Panc1 (cell line): ENCODE results near the gene WDHD1. TPM values are rescaled to one million over a fixed set of nuclear protein-coding genes. Genes with fewer than 3 reads are reported as not detected.
"Not testable (repeated sequence)": the region's sequence is repeated elsewhere in the genome, so short reads cannot be mapped to it uniquely, and the experiment has no call there.

Experiments used
- ATAC-seq: fragments of 200-7000 bp; cut with Tn5 transposase; 2 replicates; pipeline ENCODE4 v1.9.1; 2020; ENCODE audit warnings: mild to moderate bottlenecking, moderate library complexity
- BruUV-seq: library from RNA; stranded (reverse); fragments of 400-500 nt; replicated peaks from 2 replicates; lab custom pipeline; 2021; lab: Mats Ljungman, UMichigan
- CTCF ChIA-PET: fragments of 300-600 bp; sonication (Branson Sonifier 250); formaldehyde crosslinking; loops from one replicate; lab custom pipeline; 2022; ENCODE audit warnings: antibody characterized with exemption; lab: Charles Lee
- POLR2A ChIA-PET: fragments of 300-600 bp; sonication (Branson Sonifier 250); formaldehyde crosslinking; loops from one replicate; lab custom pipeline; 2022; ENCODE audit warnings: antibody characterized with exemption; lab: Charles Lee
- DNase-seq: peaks from one replicate; pipeline ENCODE4 v3.0.0-alpha.2; 2010; ENCODE audit warnings: low read depth, low spot score
- H3K27ac ChIP-seq: 2 replicates; pipeline ENCODE4 v1.5.1; 2011; ENCODE audit warnings: mild to moderate bottlenecking, low read length, inconsistent platforms
- H3K27me3 ChIP-seq: fragments of 200-500 bp; sonication (Bioruptor generic); 2 replicates; pipeline ENCODE4 v1.6.0; 2014; ENCODE audit warnings: low read length, inconsistent platforms; ENCODE audit not compliant: control insufficient read depth, insufficient read depth
- H3K36me3 ChIP-seq: fragments of 200-500 bp; sonication (Bioruptor generic); 2 replicates; pipeline ENCODE4 v1.5.1; 2014; ENCODE audit warnings: inconsistent platforms, mild to moderate bottlenecking, low read length, moderate library complexity; ENCODE audit not compliant: control insufficient read depth, insufficient read depth
- H3K4me1 ChIP-seq: 2 replicates; pipeline ENCODE4 v1.5.1; 2011; ENCODE audit warnings: inconsistent platforms, mild to moderate bottlenecking, low read length, moderate library complexity; ENCODE audit not compliant: control insufficient read depth, insufficient read depth
- H3K4me3 ChIP-seq, 2 experiments: 2 replicates each; pipeline ENCODE4 v1.5.1; 2011 to 2012; ENCODE audit warnings: low read depth in 2 of 2, low read length in 2 of 2, mild to moderate bottlenecking in 2 of 2, inconsistent platforms in 1 of 2, moderate library complexity in 1 of 2
- H3K9me3 ChIP-seq: fragments of 200-500 bp; sonication (Bioruptor generic); 2 replicates; pipeline ENCODE4 v1.5.1; 2014; ENCODE audit warnings: low read depth, mild to moderate bottlenecking, inconsistent platforms, low read length, moderate library complexity; ENCODE audit not compliant: control insufficient read depth, insufficient read depth
- POLR2AphosphoS5 ChIP-seq: IDR thresholded peaks from 2 replicates; pipeline ENCODE4 v1.6.1; 2012; ENCODE audit warnings: mild to moderate bottlenecking, low read depth, low read length, moderate library complexity
- SIN3A ChIP-seq: IDR thresholded peaks from 2 replicates; pipeline ENCODE4 v1.6.1; 2012; ENCODE audit warnings: low read depth, mild to moderate bottlenecking, low read length, moderate library complexity, borderline replicate concordance; ENCODE audit not compliant: insufficient read depth
- TCF7L2 ChIP-seq: IDR thresholded peaks from 2 replicates; pipeline ENCODE4 v1.6.1; 2011; ENCODE audit warnings: mild to moderate bottlenecking, low read depth, low read length, inconsistent platforms
- in situ Hi-C: cut with HindIII; loops from 2 replicates; pipeline ENCODE4 v1.10.0; 2016; ENCODE audit warnings: low sequenced_read_pairs, low pct_unique_long_range_greater_than_20kb
- intact Hi-C: fragments of 100-400 bp; cut with micrococcal nuclease; formaldehyde crosslinking; loops from one replicate; pipeline ENCODE4 v1.10.0; 2022; ENCODE audit not compliant: unreplicated experiment
- total RNA-seq: library from RNA; stranded (reverse); gene quantifications from one replicate; pipeline ENCODE4 v1.2.1, GENCODE V29; 2021; ENCODE audit not compliant: unreplicated experiment
- TF ChIP-seq, protein P1 (sequence below): fragments of 450-650 bp; IDR thresholded peaks from 2 replicates; pipeline ENCODE4 v1.5.1; 2017; ENCODE audit warnings: mild to moderate bottlenecking
- TF ChIP-seq, protein P2 (sequence below), 2 experiments: IDR thresholded peaks; 2 replicates each; pipeline ENCODE4 v1.6.1; 2011 to 2012; ENCODE audit warnings: low read depth in 2 of 2, control low read depth in 1 of 2, low read length in 1 of 2, mild to moderate bottlenecking in 1 of 2, moderate library complexity in 1 of 2; ENCODE audit not compliant: insufficient read depth in 1 of 2

WDHD1 gene
- total RNA-seq, 1 experiment from 2014 or later, result 21.7 TPM

DNA sequence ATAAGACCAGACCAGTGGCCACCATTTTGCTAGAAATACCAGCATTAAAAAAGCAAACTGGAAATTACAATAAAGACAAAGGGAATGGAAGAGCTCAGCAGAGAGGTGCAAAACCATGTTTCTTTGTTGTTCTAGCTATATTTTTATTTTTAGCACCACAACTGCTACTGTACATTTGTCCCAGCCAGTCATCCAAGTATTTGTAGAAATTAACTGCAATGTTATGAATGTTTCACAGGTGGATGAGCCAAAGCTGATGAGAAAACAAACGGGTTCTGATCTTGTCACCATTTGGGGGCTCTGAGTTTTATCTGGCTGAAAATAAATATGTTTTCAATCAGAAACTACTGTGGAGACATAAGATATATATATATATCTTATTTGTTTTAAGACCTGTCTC, 99.3 kb downstream of the WDHD1 start:
- Histone ChIP-seq H3K36me3 (no peaks in the 10 kb centered on the region), H3K9me3 (no peaks in the 10 kb centered on the region), H3K27me3 (no peaks in the 10 kb centered on the region), H3K4me1 (no peaks in the 10 kb centered on the region), H3K27ac (no peak overlapping the region), H3K4me3 (no peak overlapping the region)
- POLR2A ChIA-PET, result no interaction called here
- TF ChIP-seq, protein P1, sequence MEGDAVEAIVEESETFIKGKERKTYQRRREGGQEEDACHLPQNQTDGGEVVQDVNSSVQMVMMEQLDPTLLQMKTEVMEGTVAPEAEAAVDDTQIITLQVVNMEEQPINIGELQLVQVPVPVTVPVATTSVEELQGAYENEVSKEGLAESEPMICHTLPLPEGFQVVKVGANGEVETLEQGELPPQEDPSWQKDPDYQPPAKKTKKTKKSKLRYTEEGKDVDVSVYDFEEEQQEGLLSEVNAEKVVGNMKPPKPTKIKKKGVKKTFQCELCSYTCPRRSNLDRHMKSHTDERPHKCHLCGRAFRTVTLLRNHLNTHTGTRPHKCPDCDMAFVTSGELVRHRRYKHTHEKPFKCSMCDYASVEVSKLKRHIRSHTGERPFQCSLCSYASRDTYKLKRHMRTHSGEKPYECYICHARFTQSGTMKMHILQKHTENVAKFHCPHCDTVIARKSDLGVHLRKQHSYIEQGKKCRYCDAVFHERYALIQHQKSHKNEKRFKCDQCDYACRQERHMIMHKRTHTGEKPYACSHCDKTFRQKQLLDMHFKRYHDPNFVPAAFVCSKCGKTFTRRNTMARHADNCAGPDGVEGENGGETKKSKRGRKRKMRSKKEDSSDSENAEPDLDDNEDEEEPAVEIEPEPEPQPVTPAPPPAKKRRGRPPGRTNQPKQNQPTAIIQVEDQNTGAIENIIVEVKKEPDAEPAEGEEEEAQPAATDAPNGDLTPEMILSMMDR, result no peak
- TF ChIP-seq, protein P2, sequence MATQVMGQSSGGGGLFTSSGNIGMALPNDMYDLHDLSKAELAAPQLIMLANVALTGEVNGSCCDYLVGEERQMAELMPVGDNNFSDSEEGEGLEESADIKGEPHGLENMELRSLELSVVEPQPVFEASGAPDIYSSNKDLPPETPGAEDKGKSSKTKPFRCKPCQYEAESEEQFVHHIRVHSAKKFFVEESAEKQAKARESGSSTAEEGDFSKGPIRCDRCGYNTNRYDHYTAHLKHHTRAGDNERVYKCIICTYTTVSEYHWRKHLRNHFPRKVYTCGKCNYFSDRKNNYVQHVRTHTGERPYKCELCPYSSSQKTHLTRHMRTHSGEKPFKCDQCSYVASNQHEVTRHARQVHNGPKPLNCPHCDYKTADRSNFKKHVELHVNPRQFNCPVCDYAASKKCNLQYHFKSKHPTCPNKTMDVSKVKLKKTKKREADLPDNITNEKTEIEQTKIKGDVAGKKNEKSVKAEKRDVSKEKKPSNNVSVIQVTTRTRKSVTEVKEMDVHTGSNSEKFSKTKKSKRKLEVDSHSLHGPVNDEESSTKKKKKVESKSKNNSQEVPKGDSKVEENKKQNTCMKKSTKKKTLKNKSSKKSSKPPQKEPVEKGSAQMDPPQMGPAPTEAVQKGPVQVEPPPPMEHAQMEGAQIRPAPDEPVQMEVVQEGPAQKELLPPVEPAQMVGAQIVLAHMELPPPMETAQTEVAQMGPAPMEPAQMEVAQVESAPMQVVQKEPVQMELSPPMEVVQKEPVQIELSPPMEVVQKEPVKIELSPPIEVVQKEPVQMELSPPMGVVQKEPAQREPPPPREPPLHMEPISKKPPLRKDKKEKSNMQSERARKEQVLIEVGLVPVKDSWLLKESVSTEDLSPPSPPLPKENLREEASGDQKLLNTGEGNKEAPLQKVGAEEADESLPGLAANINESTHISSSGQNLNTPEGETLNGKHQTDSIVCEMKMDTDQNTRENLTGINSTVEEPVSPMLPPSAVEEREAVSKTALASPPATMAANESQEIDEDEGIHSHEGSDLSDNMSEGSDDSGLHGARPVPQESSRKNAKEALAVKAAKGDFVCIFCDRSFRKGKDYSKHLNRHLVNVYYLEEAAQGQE (IDR thresholded peaks at IDR 0.05; ENCODE audit: insufficient read depth in 1 of 2, low read depth in 2 of 2, low read length in 1 of 2), result no peak
- CTCF ChIA-PET, result no interaction called here
- ATAC-seq, result no peak
- no TSS peak for BruUV-seq
- intact Hi-C loops, result no loop called here
- in situ Hi-C loops, result no loop called here
- no peak for DNase-seq

GRCh38 chr14:54926570-54926969, 100.3 kb downstream of the WDHD1 start:
- H3K27me3 ChIP-seq, H3K27ac ChIP-seq, ATAC-seq, H3K9me3 ChIP-seq, BruUV-seq, DNase-seq, CTCF ChIA-PET, H3K36me3 ChIP-seq, POLR2A ChIA-PET, intact Hi-C loops, H3K4me3 ChIP-seq, in situ Hi-C loops, H3K4me1 ChIP-seq: not testable (repeated sequence)

DNA sequence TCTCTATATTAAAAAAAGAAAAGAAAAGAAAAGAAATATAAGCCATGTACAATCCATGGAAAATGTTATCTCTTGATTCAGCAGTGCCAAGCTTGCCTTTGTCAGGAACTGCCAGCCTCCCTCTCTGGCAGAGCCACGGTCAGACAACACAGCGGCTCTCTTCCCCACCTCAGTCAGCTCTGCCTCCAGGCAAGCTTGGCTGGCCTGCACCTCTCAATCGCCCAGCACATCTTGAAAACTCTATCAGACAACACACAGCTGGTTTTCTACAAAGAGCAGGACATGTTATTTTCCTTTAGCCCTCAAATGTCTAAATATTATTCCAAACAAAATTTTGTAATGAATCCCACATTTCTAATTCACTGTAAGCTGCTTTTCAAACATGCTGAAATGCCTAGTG, 104.3 kb downstream of the WDHD1 start:
- POLR2A ChIA-PET, result no interaction called here
- no peak for TF ChIP-seq POLR2AphosphoS5
- DNase-seq (no peak), ATAC-seq (no peak)
- H3K27me3 ChIP-seq, result no peaks in the 10 kb centered on the region
- no peak overlapping the region for H3K4me3 ChIP-seq
- CTCF ChIA-PET, result no interaction called here
- in situ Hi-C loops, result no loop called here
- no TSS peak for BruUV-seq
- H3K9me3 ChIP-seq, result no peaks in the 10 kb centered on the region
- H3K36me3 ChIP-seq, result no peaks in the 10 kb centered on the region
- no peaks in the 10 kb centered on the region for H3K4me1 ChIP-seq
- intact Hi-C loops, result no loop called here
- no peak overlapping the region for H3K27ac ChIP-seq

DNA sequence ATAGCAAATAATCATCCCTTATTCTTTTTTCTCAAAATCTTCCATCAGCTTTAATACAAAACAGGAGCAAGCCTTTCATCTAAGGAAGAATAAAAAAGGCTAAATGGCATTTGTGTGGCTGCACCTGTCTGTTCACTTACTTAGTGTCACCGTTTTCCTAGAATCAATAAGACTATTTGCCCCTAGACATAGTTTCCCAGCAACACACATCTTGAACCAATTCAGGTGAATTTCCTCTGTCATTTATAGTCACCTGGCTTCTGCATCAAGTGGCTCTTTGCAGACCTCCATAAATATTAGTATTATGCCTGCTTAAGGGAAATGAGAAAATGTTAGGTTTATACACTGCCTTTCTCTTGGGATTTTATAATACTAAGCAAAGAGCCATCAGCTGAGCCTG, 106.8 kb downstream of the WDHD1 start:
- POLR2A ChIA-PET, result no interaction called here
- CTCF ChIA-PET, result no interaction called here

More for the DNA sequence above, 106.8 kb downstream of the WDHD1 start:
- DNase-seq, result no peak
- ATAC-seq, result no peak
- Histone ChIP-seq H3K36me3 (no peaks in the 10 kb centered on the region), H3K9me3 (no peaks in the 10 kb centered on the region), H3K27me3 (no peaks in the 10 kb centered on the region), H3K4me1 (no peaks in the 10 kb centered on the region), H3K4me3 (no peak overlapping the region), H3K27ac (no peak overlapping the region)
- intact Hi-C loops (no loop called here), in situ Hi-C loops (no loop called here)
- no peak for TF ChIP-seq SIN3A
- TF ChIP-seq TCF7L2, result no peak
- TF ChIP-seq, protein P2 (IDR thresholded peaks at IDR 0.05; ENCODE audit: insufficient read depth in 1 of 2, low read depth in 2 of 2, low read length in 1 of 2), result no peak
- TF ChIP-seq, protein P1, result no peak
- no peak for TF ChIP-seq POLR2AphosphoS5
- BruUV-seq, result no TSS peak
